Progenitor cell of endocrine pancreas (in vitro differentiated cells): Measurements from ENCODE around the gene PTRHD1. TPM values are rescaled to one million over a fixed set of nuclear protein-coding genes. Genes with fewer than 3 reads are reported as not detected.

Experiments
- DNase-seq: peaks from one replicate; pipeline ENCODE4 v3.0.0; 2021; ENCODE audit warnings: low spot score; ENCODE audit not compliant: unreplicated experiment
- H3K27ac Mint-ChIP-seq: 2 replicates; pipeline ENCODE4 v1.8.0; 2021; ENCODE audit warnings: mild to moderate bottlenecking, moderate library complexity, mixed read lengths
- H3K27me3 Mint-ChIP-seq: 2 replicates; pipeline ENCODE4 v1.8.0; 2021; ENCODE audit warnings: mixed read lengths
- H3K36me3 Mint-ChIP-seq: 2 replicates; pipeline ENCODE4 v1.8.0; 2022; ENCODE audit warnings: mixed read lengths; ENCODE audit not compliant: insufficient read depth
- H3K4me1 Mint-ChIP-seq: 2 replicates; pipeline ENCODE4 v1.8.0; 2021; ENCODE audit warnings: low read depth, mixed read lengths
- H3K4me3 Mint-ChIP-seq: 2 replicates; pipeline ENCODE4 v1.8.0; 2021; ENCODE audit warnings: low read depth, mild to moderate bottlenecking, moderate library complexity, mixed read lengths
- H3K9me3 Mint-ChIP-seq: 2 replicates; pipeline ENCODE4 v1.8.0; 2021; ENCODE audit warnings: low read depth, mixed read lengths
- CTCF ChIP-seq: fragments of 200-600 bp; sonication (generic); IDR thresholded peaks from one replicate; pipeline ENCODE4 v1.5.0; 2021; ENCODE audit warnings: antibody characterized with exemption, mild to moderate bottlenecking; ENCODE audit not compliant: unreplicated experiment
- total RNA-seq: library from RNA; stranded (reverse); gene quantifications from 2 replicates; pipeline ENCODE4 v1.2.1, GENCODE V29; 2021

PTRHD1 gene
- total RNA-seq, 1 donor from 2014 or later = 21.3 TPM

- DNase-seq = no peak
- no peak for TF ChIP-seq CTCF
- Mint-ChIP-seq H3K27ac (no peak overlapping the region), H3K36me3 (peaks cover 26% of the 10 kb centered on the region), H3K4me3 (no peak overlapping the region), H3K27me3 (no peaks in the 10 kb centered on the region), H3K9me3 (no peaks in the 10 kb centered on the region), H3K4me1 (peaks cover 3% of the 10 kb centered on the region)
These were observed 29.3 kb downstream of the PTRHD1 start for GRCh38 chr2:24763843-24764242.

GRCh38 chr2:24762518-24762917, 30.7 kb downstream of the PTRHD1 start:
- no peak overlapping the region for H3K4me3 Mint-ChIP-seq
- peak overlapping the region; percentile 29 for H3K27ac Mint-ChIP-seq
- TF ChIP-seq CTCF = no peak
- peaks cover 3% of the 10 kb centered on the region for H3K4me1 Mint-ChIP-seq
- no peaks in the 10 kb centered on the region for H3K9me3 Mint-ChIP-seq
- H3K27me3 Mint-ChIP-seq = no peaks in the 10 kb centered on the region
- no peak for DNase-seq
- H3K36me3 Mint-ChIP-seq = peaks cover 25% of the 10 kb centered on the region

- Mint-ChIP-seq H3K36me3 (peaks cover 23% of the 10 kb centered on the region), H3K9me3 (no peaks in the 10 kb centered on the region), H3K4me1 (peaks cover 3% of the 10 kb centered on the region), H3K4me3 (no peak overlapping the region), H3K27ac (peak overlapping the region; percentile 43), H3K27me3 (no peaks in the 10 kb centered on the region)
- no peak for TF ChIP-seq CTCF
- no peak for DNase-seq
These were observed 31.3 kb downstream of the PTRHD1 start for GRCh38 chr2:24761866-24762265.

- no peaks in the 10 kb centered on the region for H3K4me1 Mint-ChIP-seq
- DNase-seq = no peak
- H3K27me3 Mint-ChIP-seq = no peaks in the 10 kb centered on the region
- no peak overlapping the region for H3K4me3 Mint-ChIP-seq
- peaks cover 10% of the 10 kb centered on the region for H3K36me3 Mint-ChIP-seq
- TF ChIP-seq CTCF = no peak
- no peak overlapping the region for H3K27ac Mint-ChIP-seq
- H3K9me3 Mint-ChIP-seq = no peaks in the 10 kb centered on the region
These were observed 36.4 kb downstream of the PTRHD1 start for GRCh38 chr2:24756789-24757188.

- Mint-ChIP-seq H3K4me3 (no peak overlapping the region), H3K27ac (peak overlapping the region; percentile 5), H3K9me3 (no peaks in the 10 kb centered on the region), H3K4me1 (no peaks in the 10 kb centered on the region), H3K36me3 (peaks cover 9% of the 10 kb centered on the region), H3K27me3 (no peaks in the 10 kb centered on the region)
- no peak for DNase-seq
- TF ChIP-seq CTCF = no peak
These were observed 38.0 kb downstream of the PTRHD1 start for GRCh38 chr2:24754985-24755705.
